Pancreas (tissue), 10 donors: ENCODE results near the gene SLC25A25. TPM values are rescaled to one million over a fixed set of nuclear protein-coding genes. Genes with fewer than 3 reads are reported as not detected.

ENCODE experiments used
- ATAC-seq, 4 donors: fragments of 200-7000 bp; cut with Tn5 transposase; one replicate each; pipeline versions ENCODE4 v1.8.0 to v1.9.1; 2020; ENCODE audit warnings: mild to moderate bottlenecking in 4 of 4, moderate library complexity in 4 of 4
- DNase-seq, 6 donors: peaks; one replicate each; pipeline ENCODE4 v3.0.0-alpha.2; 2020
- FAIRE-seq: peaks from 2 replicates; lab custom pipeline; 2012; peaks lifted over from hg19 to GRCh38; lab: Jason Lieb, UNC
- H3K27ac ChIP-seq, 4 donors: fragments of 200-600 bp; sonication (generic); 1 replicate in 3 of 4; 2 replicates in 1 of 4; pipeline versions ENCODE4 v1.5.0 to v1.8.0; 2020
- H3K27me3 ChIP-seq, 4 donors: fragments of 200-600 bp; one replicate each; pipeline ENCODE4 v1.8.0; 2021
- H3K36me3 ChIP-seq, 3 donors: fragments of 200-600 bp; sonication (generic) in 1 of 3; one replicate each; pipeline versions ENCODE4 v1.5.0 to v1.8.0; 2020 to 2021
- H3K4me1 ChIP-seq, 3 donors: fragments of 200-600 bp; one replicate each; pipeline ENCODE4 v1.8.0; 2021
- H3K4me3 ChIP-seq, 4 donors: fragments of 200-600 bp; sonication (generic) in 2 of 4; one replicate each; pipeline versions ENCODE4 v1.5.0 to v1.8.0; 2020 to 2021
- H3K9me3 ChIP-seq, 4 donors: fragments of 200-600 bp; one replicate each; pipeline ENCODE4 v1.8.0; 2021
- WGBS, 2 donors: extraction: QIAGEN DNeasy Blood & Tissue Kit; methylation state at CpG; one replicate each; pipeline ENCODE4 v1.1.7; 2013; 5-methylcytosine and 5-hydroxymethylcytosine counted together
- intact Hi-C, 3 donors: fragments of 100-400 bp; cut with DNase I; formaldehyde crosslinking; loops; one replicate each; pipeline versions ENCODE4 v1.11.1 to v1.14.2; 2022
- polyA plus RNA-seq, 2 donors: library from polyadenylated mRNA; stranded (reverse); fragments of 200-250 nt; gene quantifications; one replicate each; pipeline ENCODE4 v1.2.3, GENCODE V29; 2013
- total RNA-seq, 6 donors: library from RNA; stranded (reverse); fragmentation: NEBNext Ultra II Directional in 4 of 6; extraction: Animal tissue kit (Norgen Biotek cat#: 25700) in 4 of 6; gene quantifications; one replicate each; pipeline versions ENCODE4 v1.2.1 to v1.2.4, GENCODE V29; 2021 to 2023
- TF ChIP-seq, protein P1 (sequence below), 4 donors: fragments of 200-600 bp; sonication (generic) in 3 of 4; IDR thresholded peaks; one replicate each; pipeline versions ENCODE4 v1.5.0 to v1.8.0; 2021; ENCODE audit warnings: antibody characterized with exemption in 4 of 4
- donor health status: healthy with polysubstance abuse.
- donor health status: DM: no; HTN: no; CAD: no; lungs with moderate emphysema.
- donor health status: DM: no; HTN: no; CAD: no.
- donor health status: control.
- donor health status: control.
- donor health status: Bipolar disorder and iron deficiency.
- donor health status: DM: yes; HTN: yes; CAD: no.
- donor health status: DM: no; HTN: no; CAD: no.
- donor health status: DM: no; HTN: no; CAD: no.
- donor health status: DM: yes; HTN: yes; CAD: no.

The SLC25A25 gene
- total and polyA plus RNA-seq, 8 donors = 6.8 to 134 (median 43.1) TPM

DNA sequence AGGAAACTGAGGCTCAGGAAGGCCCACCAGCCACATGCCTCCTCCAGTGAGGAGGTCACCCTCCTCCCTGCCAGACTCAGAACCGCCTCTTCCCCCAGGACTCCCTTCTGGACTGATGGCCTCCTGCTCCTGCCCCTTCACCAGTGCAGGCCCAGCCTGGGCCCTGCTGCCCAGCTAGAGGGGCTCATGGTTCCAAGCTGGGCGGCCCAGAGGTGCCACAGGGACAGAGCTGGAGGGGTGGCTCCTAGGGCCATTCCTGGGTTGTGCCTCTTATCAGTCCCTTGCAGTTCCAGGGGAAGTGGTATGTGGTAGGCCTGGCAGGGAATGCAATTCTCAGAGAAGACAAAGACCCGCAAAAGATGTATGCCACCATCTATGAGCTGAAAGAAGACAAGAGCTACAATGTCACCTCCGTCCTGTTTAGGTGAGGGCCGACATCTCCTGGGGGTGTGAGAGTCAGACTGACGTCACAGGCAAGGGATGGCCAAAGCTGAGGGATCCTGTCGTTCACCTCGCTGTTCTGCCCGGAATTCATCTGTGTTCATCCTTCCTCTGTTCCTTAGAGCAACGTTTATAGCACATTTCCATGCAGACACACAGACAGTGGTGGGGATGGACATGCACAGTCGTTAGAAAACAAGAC lies 82.0 kb downstream of the SLC25A25 start:
- ATAC-seq (no peak), DNase-seq (peak in 2 of 6 donors; percentile 51 to 52), FAIRE-seq (no peak)
- 78 to 80% methylated on average over 11 of the region's 11 CpGs for WGBS, 2 donors
- Histone ChIP-seq H3K27me3 (no peaks in the 10 kb centered on the region), H3K27ac (peak overlapping the region in 2 of 4 donors; percentile 77 to 87), H3K9me3 (no peaks in the 10 kb centered on the region), H3K36me3 (no peaks in the 10 kb centered on the region), H3K4me3 (peak overlapping the region in 1 of 4 donors; percentile 12), H3K4me1 (peaks cover 11 to 18% (median 12%) of the 10 kb centered on the region in 3 donors)
- intact Hi-C loops = no loop called here
- TF ChIP-seq, protein P1, sequence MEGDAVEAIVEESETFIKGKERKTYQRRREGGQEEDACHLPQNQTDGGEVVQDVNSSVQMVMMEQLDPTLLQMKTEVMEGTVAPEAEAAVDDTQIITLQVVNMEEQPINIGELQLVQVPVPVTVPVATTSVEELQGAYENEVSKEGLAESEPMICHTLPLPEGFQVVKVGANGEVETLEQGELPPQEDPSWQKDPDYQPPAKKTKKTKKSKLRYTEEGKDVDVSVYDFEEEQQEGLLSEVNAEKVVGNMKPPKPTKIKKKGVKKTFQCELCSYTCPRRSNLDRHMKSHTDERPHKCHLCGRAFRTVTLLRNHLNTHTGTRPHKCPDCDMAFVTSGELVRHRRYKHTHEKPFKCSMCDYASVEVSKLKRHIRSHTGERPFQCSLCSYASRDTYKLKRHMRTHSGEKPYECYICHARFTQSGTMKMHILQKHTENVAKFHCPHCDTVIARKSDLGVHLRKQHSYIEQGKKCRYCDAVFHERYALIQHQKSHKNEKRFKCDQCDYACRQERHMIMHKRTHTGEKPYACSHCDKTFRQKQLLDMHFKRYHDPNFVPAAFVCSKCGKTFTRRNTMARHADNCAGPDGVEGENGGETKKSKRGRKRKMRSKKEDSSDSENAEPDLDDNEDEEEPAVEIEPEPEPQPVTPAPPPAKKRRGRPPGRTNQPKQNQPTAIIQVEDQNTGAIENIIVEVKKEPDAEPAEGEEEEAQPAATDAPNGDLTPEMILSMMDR (IDR thresholded peaks at IDR 0.05) = no peak

DNA sequence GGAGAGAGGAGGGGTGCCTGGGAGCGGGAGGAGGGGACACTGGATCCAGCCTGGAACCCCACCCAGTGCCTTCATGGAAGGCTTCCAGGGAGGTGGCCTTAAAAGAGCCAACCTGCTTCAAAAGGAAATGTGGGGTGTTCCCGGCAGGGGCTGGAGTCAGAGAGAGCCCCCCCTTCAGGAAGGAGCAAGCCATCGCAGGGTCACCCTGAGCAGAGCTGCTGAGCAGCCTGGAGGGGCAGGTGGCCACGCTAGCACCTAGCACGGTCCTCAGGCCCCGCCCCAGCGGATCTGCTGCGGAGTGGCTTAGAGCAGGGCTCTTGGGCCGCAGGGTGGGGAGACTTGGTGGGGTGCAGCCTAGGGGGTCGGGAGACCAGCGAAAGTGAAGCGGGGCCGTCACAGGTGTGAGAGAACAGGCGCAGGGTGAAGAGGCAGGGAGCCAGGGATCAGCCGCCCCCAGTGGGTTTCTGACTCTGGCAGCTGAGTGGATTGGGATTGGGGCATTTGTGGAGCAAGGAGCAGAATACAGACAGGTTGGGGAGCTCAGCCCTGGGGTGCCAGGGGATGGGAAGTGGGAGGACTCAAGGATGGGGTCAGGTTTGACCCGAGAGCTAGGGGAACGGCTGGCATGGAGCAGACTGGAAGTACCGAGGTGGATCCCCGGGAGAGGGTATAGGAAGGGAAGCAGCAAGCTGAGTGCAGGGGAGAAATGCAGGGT lies 82.7 kb downstream of the SLC25A25 start:
- no peak for FAIRE-seq
- Histone ChIP-seq H3K36me3 (no peaks in the 10 kb centered on the region), H3K4me1 (peaks cover 11 to 18% (median 12%) of the 10 kb centered on the region in 3 donors), H3K27ac (no peak overlapping the region), H3K27me3 (no peaks in the 10 kb centered on the region), H3K4me3 (no peak overlapping the region), H3K9me3 (no peaks in the 10 kb centered on the region)
- ATAC-seq = peak in 1 of 4 donors; percentile 8
- peak in 2 of 6 donors; percentile 55 to 66 for DNase-seq
- TF ChIP-seq, protein P1 (IDR thresholded peaks at IDR 0.05) = no peak
- intact Hi-C loops = no loop called here
- WGBS, 2 donors = 77% methylated on average over 19 of the region's 19 CpGs

DNA sequence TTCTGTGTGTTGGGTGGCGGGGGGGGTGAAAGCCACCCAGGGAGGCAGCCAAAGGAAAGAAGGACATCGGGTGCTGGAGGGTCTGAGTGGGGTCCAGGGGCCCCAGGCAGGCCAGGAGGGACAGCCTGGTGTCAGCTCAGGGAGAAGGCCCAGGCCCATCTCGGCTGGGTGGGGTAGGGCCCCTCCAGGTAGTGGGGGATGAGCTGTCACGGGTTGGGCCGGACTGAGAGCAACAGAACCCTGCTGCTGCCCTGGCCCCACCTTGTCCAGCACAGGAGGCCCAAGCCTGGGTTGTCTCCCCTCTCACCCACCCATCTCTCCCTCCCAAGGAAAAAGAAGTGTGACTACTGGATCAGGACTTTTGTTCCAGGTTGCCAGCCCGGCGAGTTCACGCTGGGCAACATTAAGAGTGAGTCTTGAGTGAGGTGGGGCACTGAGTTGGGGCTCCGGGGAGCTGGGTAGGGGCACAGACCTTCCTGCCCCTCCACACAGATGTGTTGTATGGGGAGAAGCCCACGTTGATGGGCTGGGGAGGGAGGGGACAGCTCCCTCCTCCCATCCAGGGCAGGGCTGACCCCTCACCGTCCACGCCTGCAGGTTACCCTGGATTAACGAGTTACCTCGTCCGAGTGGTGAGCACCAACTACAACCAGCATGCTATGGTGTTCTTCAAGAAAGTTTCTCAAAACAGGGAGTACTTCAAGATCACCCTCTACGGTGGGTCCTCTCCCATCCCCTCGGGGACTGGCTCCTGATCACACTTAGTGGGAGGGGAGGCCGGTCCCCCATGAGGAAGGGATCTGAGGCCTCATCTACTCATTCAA lies 83.5 kb downstream of the SLC25A25 start:
- DNase-seq (peak in 2 of 6 donors; percentile 51 to 68), ATAC-seq (no peak), FAIRE-seq (no peak)
- TF ChIP-seq, protein P1 (IDR thresholded peaks at IDR 0.05) = no peak
- Histone ChIP-seq H3K27me3 (no peaks in the 10 kb centered on the region), H3K4me1 (peaks cover 11 to 18% (median 12%) of the 10 kb centered on the region in 3 donors), H3K4me3 (no peak overlapping the region), H3K36me3 (no peaks in the 10 kb centered on the region), H3K9me3 (no peaks in the 10 kb centered on the region), H3K27ac (no peak overlapping the region)
- intact Hi-C loops = no loop called here
- WGBS, 2 donors = 83 to 90% methylated on average over 18 of the region's 18 CpGs

DNA sequence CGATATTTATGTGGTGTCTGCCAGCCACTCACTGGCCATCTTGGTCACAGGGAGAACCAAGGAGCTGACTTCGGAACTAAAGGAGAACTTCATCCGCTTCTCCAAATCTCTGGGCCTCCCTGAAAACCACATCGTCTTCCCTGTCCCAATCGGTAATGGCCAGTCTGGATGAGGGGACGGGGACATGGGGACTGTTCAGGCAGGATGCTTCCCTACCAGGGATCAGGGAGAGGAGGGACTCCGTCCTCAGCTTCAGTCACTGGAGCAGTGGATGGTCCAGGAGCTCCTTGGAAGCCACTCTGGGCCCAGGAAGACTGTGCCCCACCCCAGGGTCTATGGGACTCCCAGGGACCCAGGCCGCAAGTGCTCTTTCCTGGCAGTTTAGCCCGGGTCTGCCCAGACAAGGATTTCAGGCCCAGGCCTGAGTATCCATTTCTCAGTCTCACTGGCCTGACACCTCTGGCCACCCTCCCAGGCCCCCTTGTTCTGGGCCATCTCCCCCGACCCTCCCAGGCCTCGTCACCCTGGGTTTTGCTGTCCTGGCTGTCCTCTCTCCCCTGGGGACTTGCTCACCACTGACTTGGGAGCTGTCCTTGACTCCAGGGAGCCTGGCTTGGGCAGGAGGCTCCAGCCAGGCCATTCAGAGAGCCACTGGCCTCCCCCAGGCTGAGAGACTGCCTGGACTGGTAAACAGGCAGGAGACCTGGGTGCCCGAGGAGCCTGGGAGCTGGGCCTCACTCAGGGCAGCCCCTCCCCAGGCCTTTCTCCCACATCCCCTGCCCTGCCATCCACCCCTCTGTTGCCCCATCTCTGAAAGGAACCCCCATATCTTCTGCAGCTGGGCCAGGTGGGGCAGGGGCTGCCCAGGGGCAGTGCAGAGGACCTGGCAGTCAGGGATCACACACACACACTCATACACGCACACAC lies 84.4 kb downstream of the SLC25A25 start:
- Histone ChIP-seq H3K4me1 (peaks cover 11 to 18% (median 12%) of the 10 kb centered on the region in 3 donors), H3K36me3 (no peaks in the 10 kb centered on the region), H3K9me3 (no peaks in the 10 kb centered on the region), H3K27me3 (no peaks in the 10 kb centered on the region), H3K27ac (no peak overlapping the region), H3K4me3 (no peak overlapping the region)
- no peak for FAIRE-seq
- peak in 2 of 6 donors; percentile 32 to 53 for DNase-seq
- 85 to 92% methylated on average over 13 of the region's 13 CpGs for WGBS, 2 donors
- TF ChIP-seq, protein P1 (IDR thresholded peaks at IDR 0.05) = no peak
- intact Hi-C loops = no loop called here
- ATAC-seq = no peak
